ENCODE data around the gene OR4N5.

GRCh38 chr14:20179880-20180279 lies 41.3 kb downstream of the OR4N5 start:
- TF ChIP-seq, protein P1, sequence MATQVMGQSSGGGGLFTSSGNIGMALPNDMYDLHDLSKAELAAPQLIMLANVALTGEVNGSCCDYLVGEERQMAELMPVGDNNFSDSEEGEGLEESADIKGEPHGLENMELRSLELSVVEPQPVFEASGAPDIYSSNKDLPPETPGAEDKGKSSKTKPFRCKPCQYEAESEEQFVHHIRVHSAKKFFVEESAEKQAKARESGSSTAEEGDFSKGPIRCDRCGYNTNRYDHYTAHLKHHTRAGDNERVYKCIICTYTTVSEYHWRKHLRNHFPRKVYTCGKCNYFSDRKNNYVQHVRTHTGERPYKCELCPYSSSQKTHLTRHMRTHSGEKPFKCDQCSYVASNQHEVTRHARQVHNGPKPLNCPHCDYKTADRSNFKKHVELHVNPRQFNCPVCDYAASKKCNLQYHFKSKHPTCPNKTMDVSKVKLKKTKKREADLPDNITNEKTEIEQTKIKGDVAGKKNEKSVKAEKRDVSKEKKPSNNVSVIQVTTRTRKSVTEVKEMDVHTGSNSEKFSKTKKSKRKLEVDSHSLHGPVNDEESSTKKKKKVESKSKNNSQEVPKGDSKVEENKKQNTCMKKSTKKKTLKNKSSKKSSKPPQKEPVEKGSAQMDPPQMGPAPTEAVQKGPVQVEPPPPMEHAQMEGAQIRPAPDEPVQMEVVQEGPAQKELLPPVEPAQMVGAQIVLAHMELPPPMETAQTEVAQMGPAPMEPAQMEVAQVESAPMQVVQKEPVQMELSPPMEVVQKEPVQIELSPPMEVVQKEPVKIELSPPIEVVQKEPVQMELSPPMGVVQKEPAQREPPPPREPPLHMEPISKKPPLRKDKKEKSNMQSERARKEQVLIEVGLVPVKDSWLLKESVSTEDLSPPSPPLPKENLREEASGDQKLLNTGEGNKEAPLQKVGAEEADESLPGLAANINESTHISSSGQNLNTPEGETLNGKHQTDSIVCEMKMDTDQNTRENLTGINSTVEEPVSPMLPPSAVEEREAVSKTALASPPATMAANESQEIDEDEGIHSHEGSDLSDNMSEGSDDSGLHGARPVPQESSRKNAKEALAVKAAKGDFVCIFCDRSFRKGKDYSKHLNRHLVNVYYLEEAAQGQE (IDR thresholded peaks at IDR 0.05) = no peak
- no peak for TF ChIP-seq SP1 (IDR thresholded peaks at IDR 0.05)

All from liver (tissue), 2 donors.